HCT116 (cell line): ENCODE data around the gene COL4A4. TPM values are rescaled to one million over a fixed set of nuclear protein-coding genes. Genes with fewer than 3 reads are reported as not detected.

ENCODE experiments used
- ATAC-seq: fragments of 200-7000 bp; cut with Tn5 transposase; 2 replicates; pipeline ENCODE4 v1.9.1; 2020; ENCODE audit warnings: mild to moderate bottlenecking, moderate library complexity
- BruUV-seq: library from RNA; stranded (reverse); fragments of 400-500 nt; replicated peaks from 2 replicates; lab custom pipeline; 2021; lab: Mats Ljungman, UMichigan
- CTCF ChIA-PET: fragments of 300-600 bp; sonication (Branson Sonifier 250); formaldehyde crosslinking; loops from one replicate; lab custom pipeline; 2021; ENCODE audit warnings: antibody characterized with exemption; lab: Charles Lee
- POLR2A ChIA-PET: fragments of 300-600, 350-600 bp; sonication (Branson Sonifier 250); formaldehyde crosslinking; loops from one replicate; lab custom pipeline; 2021; ENCODE audit warnings: antibody characterized with exemption; lab: Charles Lee
- RAD21 ChIA-PET, 2 experiments: fragments of 300-600 bp; sonication (Branson Sonifier 250); formaldehyde crosslinking; loops; one replicate each; lab custom pipeline; 2023; ENCODE audit warnings: low total read pairs in 2 of 2; ENCODE audit not compliant: uncharacterized antibody in 2 of 2, unreplicated experiment in 2 of 2, low non-redundant PET in 1 of 2; lab: Charles Lee
- DNase-seq: peaks from one replicate; pipeline ENCODE4 v3.0.0-alpha.2; 2010; ENCODE audit warnings: low read depth, low spot score
- H2AFZ ChIP-seq: fragments of 200-600 bp; shearing (Covaris generic), sonication (generic); 2 replicates; pipeline ENCODE4 v1.6.1; 2017; ENCODE audit warnings: low read depth, mixed run types, mixed read lengths, antibody characterized with exemption, low read length; ENCODE audit not compliant: poor library complexity, severe bottlenecking
- H3K27ac ChIP-seq: 2 replicates; pipeline ENCODE4 v1.5.1; 2012; ENCODE audit warnings: low read depth, low read length
- H3K27me3 ChIP-seq: fragments of 200-600 bp; sonication (generic); 2 replicates; pipeline ENCODE4 v1.6.1; 2016; ENCODE audit warnings: mixed run types, low read length, mixed read lengths; ENCODE audit not compliant: insufficient read depth
- H3K36me3 ChIP-seq, 2 experiments: fragments of 200-500 bp in 1 of 2; fragments of 200-600 bp in 1 of 2; sonication (Bioruptor generic) in 1 of 2; sonication (generic) in 1 of 2; 2 replicates each; pipeline versions ENCODE4 v1.5.1 to v1.6.1; 2014 to 2016; ENCODE audit warnings: low read length in 2 of 2, inconsistent platforms in 1 of 2, mixed read lengths in 1 of 2, mixed run types in 1 of 2; ENCODE audit not compliant: insufficient read depth in 2 of 2, control insufficient read depth in 1 of 2
- H3K4me1 ChIP-seq, 2 experiments: fragments of 200-600 bp in 1 of 2; sonication (generic) in 1 of 2; 2 replicates each; pipeline versions ENCODE4 v1.5.1 to v1.6.1; 2012 to 2017; ENCODE audit warnings: low read length in 2 of 2, inconsistent platforms in 1 of 2, mild to moderate bottlenecking in 1 of 2, mixed read lengths in 1 of 2, mixed run types in 1 of 2, moderate library complexity in 1 of 2; ENCODE audit not compliant: insufficient read depth in 2 of 2, control insufficient read depth in 1 of 2
- H3K4me2 ChIP-seq: fragments of 200-600 bp; sonication (generic); 2 replicates; pipeline ENCODE4 v1.6.1; 2017; ENCODE audit warnings: mixed run types, low read length, mixed read lengths
- H3K4me3 ChIP-seq, 2 experiments: fragments of 200-600 bp in 1 of 2; sonication (generic) in 1 of 2; replicated peaks in 1 of 2; 2 replicates each; pipeline ENCODE4 v1.5.1; 2011 to 2016; ENCODE audit warnings: low read length in 2 of 2, control low read depth in 1 of 2, low read depth in 1 of 2, mild to moderate bottlenecking in 1 of 2, mixed read lengths in 1 of 2, mixed run types in 1 of 2
- H3K79me2 ChIP-seq: fragments of 200-600 bp; sonication (generic); 2 replicates; pipeline ENCODE4 v1.6.1; 2017; ENCODE audit warnings: mild to moderate bottlenecking, mixed run types, low read length, moderate library complexity, mixed read lengths; ENCODE audit not compliant: insufficient read depth
- H3K9ac ChIP-seq: fragments of 200-600 bp; sonication (generic); 2 replicates; pipeline ENCODE4 v1.6.1; 2016; ENCODE audit warnings: low read length, mixed read lengths
- H3K9me2 ChIP-seq: fragments of 200-600 bp; sonication (generic), shearing (Covaris generic); 2 replicates; pipeline ENCODE4 v1.6.1; 2017; ENCODE audit warnings: mixed run types, mild to moderate bottlenecking, moderate library complexity; ENCODE audit not compliant: insufficient read depth
- H3K9me3 ChIP-seq, 2 experiments: fragments of 200-500 bp in 1 of 2; fragments of 200-600 bp in 1 of 2; sonication (Bioruptor generic) in 1 of 2; sonication (generic) in 1 of 2; 2 replicates each; pipeline ENCODE4 v1.6.1; 2014 to 2017; ENCODE audit warnings: low read length in 2 of 2, mixed read lengths in 2 of 2, inconsistent platforms in 1 of 2, low read depth in 1 of 2, mild to moderate bottlenecking in 1 of 2, mixed run types in 1 of 2, moderate library complexity in 1 of 2; ENCODE audit not compliant: control insufficient read depth in 1 of 2, insufficient read depth in 1 of 2
- H4K20me1 ChIP-seq: fragments of 200-600 bp; sonication (generic), shearing (Covaris generic); 2 replicates; pipeline ENCODE4 v1.6.1; 2017; ENCODE audit warnings: mixed run types, mild to moderate bottlenecking, moderate library complexity; ENCODE audit not compliant: insufficient read depth
- ATF3 ChIP-seq: IDR thresholded peaks from 2 replicates; pipeline ENCODE4 v1.6.1; 2012
- ELF1 ChIP-seq: IDR thresholded peaks from 2 replicates; pipeline ENCODE4 v1.6.1; 2012; ENCODE audit warnings: low read depth, borderline replicate concordance
- EZH2phosphoT487 ChIP-seq: fragments of 200-600 bp; IDR thresholded peaks from 2 replicates; pipeline ENCODE4 v1.6.1; 2018; ENCODE audit warnings: antibody characterized with exemption, borderline replicate concordance
- POLR2A ChIP-seq: IDR thresholded peaks from 2 replicates; pipeline ENCODE4 v1.7.0; 2011; ENCODE audit warnings: borderline replicate concordance; ENCODE audit not compliant: insufficient read depth, insufficient read length; ENCODE audit errors: extremely low read depth
- POLR2AphosphoS5 ChIP-seq: IDR thresholded peaks from 2 replicates; pipeline ENCODE4 v1.6.1; 2011; ENCODE audit warnings: mild to moderate bottlenecking, low read depth, low read length, moderate library complexity
- RAD21 ChIP-seq: IDR thresholded peaks from 2 replicates; pipeline ENCODE4 v1.6.1; 2012; ENCODE audit warnings: low read depth, mild to moderate bottlenecking
- REST ChIP-seq: IDR thresholded peaks from 2 replicates; pipeline ENCODE4 v1.6.1; 2012; ENCODE audit warnings: low read depth
- SIN3A ChIP-seq: IDR thresholded peaks from 2 replicates; pipeline ENCODE4 v1.6.1; 2012; ENCODE audit warnings: low read depth
- TCF7L2 ChIP-seq: IDR thresholded peaks from 2 replicates; pipeline ENCODE4 v1.7.0; 2011; ENCODE audit warnings: borderline replicate concordance, inconsistent platforms; ENCODE audit not compliant: insufficient read depth, insufficient read length; ENCODE audit errors: extremely low read depth
- intact Hi-C: fragments of 100-400 bp; cut with micrococcal nuclease; formaldehyde crosslinking; loops from 2 replicates; pipeline ENCODE4 v1.10.0; 2022
- total RNA-seq: library from RNA; stranded (reverse); gene quantifications from one replicate; pipeline ENCODE4 v1.2.1, GENCODE V29; 2021; ENCODE audit not compliant: unreplicated experiment

The COL4A4 gene
- total RNA-seq, 1 experiment from 2014 or later = 5.9 TPM

GRCh38 chr2:227057060-227057459 lies 106.9 kb downstream of the COL4A4 start:
- ATAC-seq (no peak), DNase-seq (no peak)
- H3K27me3 ChIP-seq = no peaks in the 10 kb centered on the region
- H3K4me2 ChIP-seq = no peak overlapping the region
- H3K4me3 ChIP-seq = no peak overlapping the region
- no peaks in the 10 kb centered on the region for H3K79me2 ChIP-seq
- no peaks in the 10 kb centered on the region for H3K9me2 ChIP-seq
- H3K9ac ChIP-seq = no peak overlapping the region
- no peaks in the 10 kb centered on the region for H3K36me3 ChIP-seq
- no peaks in the 10 kb centered on the region for H3K4me1 ChIP-seq
- CTCF ChIA-PET = no interaction called here
- no peaks in the 10 kb centered on the region for H4K20me1 ChIP-seq
- RAD21 ChIA-PET = no interaction called here
- intact Hi-C loops = no loop called here
- POLR2A ChIA-PET = no interaction called here
- no peak overlapping the region for H3K27ac ChIP-seq
- no peaks in the 10 kb centered on the region for H3K9me3 ChIP-seq
- TF ChIP-seq RAD21 = no peak
- TF ChIP-seq POLR2AphosphoS5 = no peak
- no peak for TF ChIP-seq EZH2phosphoT487
- TF ChIP-seq SIN3A = no peak
- no peak for TF ChIP-seq POLR2A
- no peak for TF ChIP-seq REST
- TF ChIP-seq, all 23 proteins: peak for 0
- no peak overlapping the region for H2AFZ ChIP-seq
- BruUV-seq = no TSS peak

GRCh38 chr2:227054006-227054405 lies 110.0 kb downstream of the COL4A4 start:
- no peaks in the 10 kb centered on the region for H3K9me2 ChIP-seq
- no peaks in the 10 kb centered on the region for H3K9me3 ChIP-seq
- no peaks in the 10 kb centered on the region for H3K79me2 ChIP-seq
- H3K9ac ChIP-seq = no peak overlapping the region
- DNase-seq (no peak), ATAC-seq (no peak)
- no peaks in the 10 kb centered on the region for H4K20me1 ChIP-seq
- no peaks in the 10 kb centered on the region; a peak in 1 of 4 replicates for H3K36me3 ChIP-seq
- H3K27me3 ChIP-seq = no peaks in the 10 kb centered on the region
- CTCF ChIA-PET = no interaction called here
- no TSS peak for BruUV-seq
- intact Hi-C loops = no loop called here
- no peaks in the 10 kb centered on the region for H3K4me1 ChIP-seq
- no peak overlapping the region for H3K4me2 ChIP-seq
- RAD21 ChIA-PET = no interaction called here
- POLR2A ChIA-PET = no interaction called here
- no peak overlapping the region for H3K27ac ChIP-seq
- no peak overlapping the region for H3K4me3 ChIP-seq
- H2AFZ ChIP-seq = no peak overlapping the region
- TF ChIP-seq POLR2A = no peak
- TF ChIP-seq TCF7L2 = no peak
- TF ChIP-seq ATF3 = no peak
- TF ChIP-seq ELF1 = no peak
- TF ChIP-seq, all 23 proteins: peak for 0
